AG10803 (cell line): ENCODE results near the gene IGFBP5.

Source experiments
- DNase-seq: peaks from one replicate; pipeline ENCODE4 v3.0.0; 2010; ENCODE audit warnings: low read depth
- H3K4me3 ChIP-seq: 2 replicates; pipeline ENCODE4 v1.5.1; 2011; ENCODE audit warnings: mild to moderate bottlenecking, low read length, control low read depth
- TF ChIP-seq, protein P1 (sequence below): conservative IDR thresholded peaks from 2 replicates; pipeline ENCODE4 v1.5.1; 2011; ENCODE audit warnings: mild to moderate bottlenecking, low read length, control low read depth, inconsistent platforms

The IGFBP5 gene

DNA sequence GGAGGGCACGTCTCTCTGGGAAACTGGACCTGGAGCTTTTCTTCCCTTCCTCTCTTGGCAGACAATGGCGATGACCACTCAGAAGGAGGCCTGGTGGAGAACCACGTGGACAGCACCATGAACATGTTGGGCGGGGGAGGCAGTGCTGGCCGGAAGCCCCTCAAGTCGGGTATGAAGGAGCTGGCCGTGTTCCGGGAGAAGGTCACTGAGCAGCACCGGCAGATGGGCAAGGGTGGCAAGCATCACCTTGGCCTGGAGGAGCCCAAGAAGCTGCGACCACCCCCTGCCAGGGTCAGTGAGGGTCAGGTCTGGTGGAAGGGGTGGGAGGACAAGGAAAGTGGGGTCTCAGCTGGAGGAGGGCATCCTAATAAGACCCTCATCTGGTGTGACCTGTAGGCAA lies 34.9 kb downstream of the IGFBP5 start:
- H3K4me3 ChIP-seq = no peak overlapping the region
- no peak for DNase-seq
- TF ChIP-seq, protein P1, sequence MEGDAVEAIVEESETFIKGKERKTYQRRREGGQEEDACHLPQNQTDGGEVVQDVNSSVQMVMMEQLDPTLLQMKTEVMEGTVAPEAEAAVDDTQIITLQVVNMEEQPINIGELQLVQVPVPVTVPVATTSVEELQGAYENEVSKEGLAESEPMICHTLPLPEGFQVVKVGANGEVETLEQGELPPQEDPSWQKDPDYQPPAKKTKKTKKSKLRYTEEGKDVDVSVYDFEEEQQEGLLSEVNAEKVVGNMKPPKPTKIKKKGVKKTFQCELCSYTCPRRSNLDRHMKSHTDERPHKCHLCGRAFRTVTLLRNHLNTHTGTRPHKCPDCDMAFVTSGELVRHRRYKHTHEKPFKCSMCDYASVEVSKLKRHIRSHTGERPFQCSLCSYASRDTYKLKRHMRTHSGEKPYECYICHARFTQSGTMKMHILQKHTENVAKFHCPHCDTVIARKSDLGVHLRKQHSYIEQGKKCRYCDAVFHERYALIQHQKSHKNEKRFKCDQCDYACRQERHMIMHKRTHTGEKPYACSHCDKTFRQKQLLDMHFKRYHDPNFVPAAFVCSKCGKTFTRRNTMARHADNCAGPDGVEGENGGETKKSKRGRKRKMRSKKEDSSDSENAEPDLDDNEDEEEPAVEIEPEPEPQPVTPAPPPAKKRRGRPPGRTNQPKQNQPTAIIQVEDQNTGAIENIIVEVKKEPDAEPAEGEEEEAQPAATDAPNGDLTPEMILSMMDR = no peak

GRCh38 chr2:216659276-216659675 lies 36.1 kb downstream of the IGFBP5 start:
- no peak for DNase-seq
- TF ChIP-seq, protein P1 = no peak
- H3K4me3 ChIP-seq = no peak overlapping the region

- H3K4me3 ChIP-seq = no peak overlapping the region
- DNase-seq = no peak
- TF ChIP-seq, protein P1 = no peak
These were observed 36.6 kb downstream of the IGFBP5 start for GRCh38 chr2:216658757-216659156.

GRCh38 chr2:216657980-216658379 lies 37.4 kb downstream of the IGFBP5 start:
- no peak overlapping the region for H3K4me3 ChIP-seq
- TF ChIP-seq, protein P1 = no peak
- no peak for DNase-seq

- no peak for DNase-seq
- no peak overlapping the region for H3K4me3 ChIP-seq
- TF ChIP-seq, protein P1 = no peak
These were observed 38.1 kb downstream of the IGFBP5 start for GRCh38 chr2:216657086-216657855.

DNA sequence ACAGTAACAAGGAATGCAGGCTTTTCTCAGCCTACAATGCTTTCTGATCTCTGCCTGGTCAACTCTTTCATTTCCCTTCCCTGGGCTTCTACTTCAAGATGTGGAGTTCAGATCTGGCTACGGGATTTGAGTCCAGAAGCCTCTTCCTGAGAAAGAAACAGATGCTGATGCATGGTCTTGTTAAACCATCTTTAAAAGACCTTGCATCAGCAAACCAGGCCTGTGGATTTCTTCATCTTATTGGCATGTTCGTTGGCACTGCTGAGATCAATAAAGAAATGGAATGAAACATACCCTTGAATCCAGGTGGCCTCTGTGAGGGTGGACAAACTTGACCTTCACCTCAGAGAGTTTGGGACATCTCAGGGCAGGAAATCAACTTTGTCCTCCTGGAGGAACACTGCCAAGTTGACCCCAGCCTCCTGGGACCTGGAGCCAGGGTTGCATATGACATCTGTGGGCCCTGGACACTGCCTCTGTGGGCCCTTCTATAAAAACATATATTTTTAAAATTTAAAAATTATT lies 40.8 kb downstream of the IGFBP5 start:
- TF ChIP-seq, protein P1 = no peak
- H3K4me3 ChIP-seq = no peak overlapping the region

DNA sequence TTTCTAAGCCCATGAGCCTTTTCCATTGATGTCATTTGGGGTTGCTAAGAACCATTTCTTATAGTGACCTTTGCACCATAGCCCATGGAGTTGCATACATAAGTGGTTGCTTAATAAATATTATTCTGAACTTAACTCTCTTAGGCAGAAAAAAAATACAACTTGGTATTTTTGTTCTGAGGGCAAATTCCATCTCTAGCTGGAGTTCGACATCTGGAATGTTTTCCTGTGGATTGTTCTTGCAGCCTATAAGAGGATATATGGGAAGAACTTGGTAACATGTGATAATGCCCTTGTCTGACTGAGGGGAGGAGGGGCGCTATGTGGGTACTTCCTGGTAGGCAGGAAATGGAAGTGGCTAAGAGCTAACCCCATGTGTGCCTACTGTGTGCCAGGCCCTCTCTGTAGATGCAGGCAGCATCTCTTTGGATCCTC lies 41.4 kb downstream of the IGFBP5 start:
- TF ChIP-seq, protein P1 = no peak
- H3K4me3 ChIP-seq = no peak overlapping the region
- peak; percentile 45 for DNase-seq

More for the DNA sequence above, 40.8 kb downstream of the IGFBP5 start:
- peak; percentile 32 for DNase-seq
